DMS153 treated with DMSO at 0.1 percent for 48 hours (cell line): ENCODE results near the gene KCTD5.
A peak's percentile ranks its signal among the peaks of the same experiment; 100 is the strongest.

Experiments
- DNase-seq: peaks from one replicate; lab custom pipeline; 2025; ENCODE audit not compliant: unreplicated experiment; lab: John Stamatoyannopoulos, UW

Gene KCTD5

DNA sequence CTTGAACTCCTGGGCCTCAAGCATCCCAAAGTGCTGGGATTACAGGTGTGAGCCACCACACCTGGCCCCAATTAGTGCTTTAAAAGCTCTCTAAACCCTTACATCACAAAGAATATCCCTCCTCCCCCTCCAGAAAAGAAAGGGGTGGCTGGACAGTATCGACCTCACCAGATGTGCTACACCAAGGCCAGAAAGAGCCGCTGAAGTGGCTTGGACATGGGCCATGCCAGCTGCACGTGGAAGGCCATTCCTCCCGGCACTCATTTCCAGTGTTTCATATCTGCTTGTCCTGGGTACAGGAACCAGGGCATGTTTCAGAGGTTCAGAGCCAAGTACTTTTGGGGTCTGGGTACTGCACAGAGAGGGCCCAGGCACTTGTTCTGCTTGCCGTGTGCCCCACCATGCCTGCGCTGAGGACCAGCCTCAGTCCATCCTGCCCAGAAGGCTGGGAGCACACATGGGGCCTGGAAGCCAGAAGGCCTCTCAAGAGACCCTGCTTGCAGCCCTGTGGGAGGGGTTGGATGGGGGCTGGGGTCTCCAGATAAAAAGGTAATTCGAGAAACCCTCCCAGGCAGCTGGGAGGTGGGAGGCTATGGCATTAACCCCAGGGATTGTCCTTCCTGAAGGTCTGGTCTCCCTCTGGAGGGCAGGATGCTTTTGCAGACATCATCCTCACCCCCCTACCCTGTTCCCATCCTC lies 66.6 kb downstream of the KCTD5 start:
- DNase-seq, result no peak

GRCh38 chr16:2749476-2749875 lies 67.2 kb downstream of the KCTD5 start:
- no peak for DNase-seq

GRCh38 chr16:2749936-2750335 lies 67.6 kb downstream of the KCTD5 start:
- DNase-seq, result no peak

- DNase-seq, result peak; percentile 61
These were observed 69.3 kb downstream of the KCTD5 start for GRCh38 chr16:2751577-2752034.

- peak; percentile 95 for DNase-seq
These were observed 69.9 kb downstream of the KCTD5 start, which contains the start of gene SRRM2 for GRCh38 chr16:2752035-2752849. TSS of gene SRRM2 (plus strand) at chr16:2752638. CDS start at chr16:2756365, 3,727 bp downstream.

GRCh38 chr16:2752850-2753732 lies 70.8 kb downstream of the KCTD5 start:
- DNase-seq, result peak; percentile 44

- DNase-seq, result no peak
These were observed 71.4 kb downstream of the KCTD5 start for GRCh38 chr16:2753733-2754020.

DNA sequence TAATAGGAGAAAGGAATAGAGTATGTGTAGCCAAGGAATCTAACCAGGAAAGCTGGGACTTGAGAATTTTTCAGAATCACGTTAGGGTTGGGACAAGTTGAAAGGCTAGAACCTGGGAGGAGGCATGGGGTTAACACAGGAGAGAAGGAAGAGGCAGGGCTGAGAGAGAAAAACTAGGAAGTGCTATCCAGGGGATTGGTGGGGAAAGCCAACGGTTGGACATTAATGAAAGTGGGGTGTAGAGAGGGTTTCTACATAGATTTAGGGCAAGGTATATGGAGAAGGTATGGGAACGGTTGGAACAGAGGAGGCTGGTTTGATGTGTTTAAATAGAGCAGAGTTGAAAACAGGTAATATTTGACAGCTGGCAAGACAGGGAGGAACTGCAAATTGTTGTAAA lies 72.8 kb downstream of the KCTD5 start:
- no peak for DNase-seq

DNA sequence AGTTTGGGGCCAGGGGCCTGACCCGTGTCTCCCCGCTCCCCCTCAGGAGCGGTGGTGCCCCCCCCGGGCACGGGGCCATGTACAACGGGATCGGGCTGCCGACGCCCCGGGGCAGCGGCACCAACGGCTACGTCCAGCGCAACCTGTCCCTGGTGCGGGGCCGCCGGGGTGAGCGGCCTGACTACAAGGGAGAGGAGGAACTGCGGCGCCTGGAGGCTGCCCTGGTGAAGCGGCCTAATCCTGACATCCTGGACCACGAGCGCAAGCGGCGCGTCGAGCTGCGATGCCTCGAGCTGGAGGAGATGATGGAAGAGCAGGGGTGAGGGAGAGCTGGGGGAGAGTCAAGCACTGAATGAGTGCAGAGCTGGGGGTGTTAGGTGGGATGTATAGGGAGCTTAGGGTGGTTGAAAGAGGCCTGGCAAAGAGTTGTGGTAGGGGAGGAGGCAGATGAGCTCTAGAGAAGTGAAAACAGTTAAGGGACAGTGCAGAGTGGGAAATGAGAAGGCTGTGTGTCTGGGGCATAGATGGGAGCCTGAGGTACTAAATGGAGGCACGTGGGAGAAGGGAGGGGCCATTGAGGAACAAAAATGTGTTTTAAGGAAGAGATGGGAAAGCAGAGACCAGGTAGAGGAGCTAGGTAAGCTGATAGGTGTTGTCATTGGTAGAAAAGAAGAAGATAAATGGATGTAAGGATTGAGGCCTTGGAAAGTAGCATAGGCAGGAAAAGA lies 74.1 kb downstream of the KCTD5 start:
- no peak for DNase-seq

DNA sequence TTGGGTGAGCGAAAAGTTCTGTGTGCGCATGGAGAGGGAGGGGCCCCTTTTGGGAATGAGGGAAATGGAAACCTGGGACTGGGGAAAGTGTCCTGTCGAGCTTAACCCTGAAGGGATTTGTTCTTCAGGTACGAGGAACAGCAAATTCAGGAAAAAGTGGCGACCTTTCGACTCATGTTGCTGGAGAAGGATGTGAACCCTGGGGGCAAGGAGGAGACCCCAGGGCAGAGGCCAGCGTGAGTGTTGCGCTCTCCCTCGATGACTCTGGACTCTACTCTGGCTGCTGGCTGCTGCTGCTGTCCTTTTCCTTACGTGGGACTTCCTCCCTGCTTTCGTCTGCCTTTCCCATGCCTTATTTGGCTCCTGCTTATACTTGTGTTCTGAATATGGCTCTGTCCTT lies 75.0 kb downstream of the KCTD5 start:
- no peak for DNase-seq
